ENCODE data around the gene ACOX1. TPM values are rescaled to one million over a fixed set of nuclear protein-coding genes. Genes with fewer than 3 reads are reported as not detected.

ACOX1 gene
- total RNA-seq, 2 experiments from 2014 or later = 30.3 to 32.2 TPM

- Mint-ChIP-seq H3K27ac (no peak overlapping the region), H3K27me3 (ENCODE audit: low read depth) (no peaks in the 10 kb centered on the region), H3K4me3 (no peak overlapping the region), H3K36me3 (ENCODE audit: low read depth) (no peaks in the 10 kb centered on the region), H3K9me3 (ENCODE audit: insufficient read depth) (no peaks in the 10 kb centered on the region), H3K4me1 (ENCODE audit: low read depth) (peaks cover 8% of the 10 kb centered on the region)
- ChIA-PET POLR2A (interaction anchor here (2.3 kb wide), 1 partner anchor 12 kb away, joined by 15 read pairs; no protein-coding TSS in a partner anchor), CTCF (interaction anchor here (1.0 to 1.1 kb wide), 2 partner anchors 13 to 36 kb away, joined by 3 read pairs; no protein-coding TSS in a partner anchor)
- ATAC-seq (no peak), DNase-seq (no peak)
Measured at GRCh38 chr17:76017481-76018339, 38.7 kb upstream of the ACOX1 start.

GRCh38 chr17:76014925-76015261 is 35.9 kb upstream of the ACOX1 start:
- Mint-ChIP-seq H3K4me1 (ENCODE audit: low read depth) (peaks cover 8% of the 10 kb centered on the region), H3K27me3 (ENCODE audit: low read depth) (no peaks in the 10 kb centered on the region), H3K9me3 (ENCODE audit: insufficient read depth) (no peaks in the 10 kb centered on the region), H3K36me3 (ENCODE audit: low read depth) (no peaks in the 10 kb centered on the region), H3K27ac (no peak overlapping the region), H3K4me3 (no peak overlapping the region)
- ATAC-seq (no peak), DNase-seq (no peak)
- POLR2A ChIA-PET = interaction anchor here (0.7 to 1.4 kb wide), 2 partner anchors 15 to 65 kb away, joined by 3 to 8 read pairs; no protein-coding TSS in a partner anchor
- CTCF ChIA-PET = interaction anchor here (0.6 to 5.6 kb wide), 52 partner anchors 9 to 487 kb away, joined by 3 to 122 read pairs (median 7); partner anchors contain the start of genes ACOX1, CDK3, EXOC7 and GALR2

- H3K4me3 Mint-ChIP-seq = no peak overlapping the region
- ATAC-seq (peak; percentile 99), DNase-seq (peak; percentile 84)
- peaks cover 8% of the 10 kb centered on the region for H3K4me1 Mint-ChIP-seq (ENCODE audit: low read depth)
- no peaks in the 10 kb centered on the region for H3K27me3 Mint-ChIP-seq (ENCODE audit: low read depth)
- CTCF ChIA-PET = interaction anchor here (0.6 to 5.6 kb wide), 62 partner anchors 9 to 610 kb away, joined by 3 to 122 read pairs (median 6); partner anchors contain the start of genes ACOX1, CDK3, EXOC7 and GALR2
- POLR2A ChIA-PET = interaction anchor here (0.7 to 1.4 kb wide), 5 partner anchors 15 to 265 kb away, joined by 3 to 8 read pairs (median 3); partner anchors contain the start of gene EXOC7
- H3K27ac Mint-ChIP-seq = no peak overlapping the region
- no peaks in the 10 kb centered on the region for H3K36me3 Mint-ChIP-seq (ENCODE audit: low read depth)
- no peaks in the 10 kb centered on the region for H3K9me3 Mint-ChIP-seq (ENCODE audit: insufficient read depth)
Measured at GRCh38 chr17:76014100-76014924, 35.3 kb upstream of the ACOX1 start.

- Mint-ChIP-seq H3K4me3 (no peak overlapping the region), H3K36me3 (ENCODE audit: low read depth) (no peaks in the 10 kb centered on the region), H3K27me3 (ENCODE audit: low read depth) (no peaks in the 10 kb centered on the region), H3K4me1 (ENCODE audit: low read depth) (peaks cover 8% of the 10 kb centered on the region), H3K9me3 (ENCODE audit: insufficient read depth) (no peaks in the 10 kb centered on the region), H3K27ac (no peak overlapping the region)
- DNase-seq (no peak), ATAC-seq (no peak)
- CTCF ChIA-PET = interaction anchor here (1.0 to 5.6 kb wide), 52 partner anchors 10 to 385 kb away, joined by 3 to 122 read pairs (median 6); partner anchors contain the start of genes ACOX1, CDK3, EXOC7 and GALR2
- POLR2A ChIA-PET = interaction anchor here (0.6 to 1.4 kb wide), 3 partner anchors 16 to 719 kb away, joined by 3 to 8 read pairs (median 3); no protein-coding TSS in a partner anchor
Measured at GRCh38 chr17:76013377-76013932, 34.5 kb upstream of the ACOX1 start.

GRCh38 chr17:76011951-76012350 is 33.0 kb upstream of the ACOX1 start:
- Mint-ChIP-seq H3K27me3 (ENCODE audit: low read depth) (no peaks in the 10 kb centered on the region), H3K4me3 (no peak overlapping the region), H3K36me3 (ENCODE audit: low read depth) (no peaks in the 10 kb centered on the region), H3K27ac (no peak overlapping the region), H3K9me3 (ENCODE audit: insufficient read depth) (no peaks in the 10 kb centered on the region), H3K4me1 (ENCODE audit: low read depth) (peaks cover 8% of the 10 kb centered on the region)
- DNase-seq = no peak
- no peak for ATAC-seq
- CTCF ChIA-PET = interaction anchor here (0.8 to 5.6 kb wide), 5 partner anchors 8 to 267 kb away, joined by 3 to 122 read pairs (median 5); partner anchors contain the start of gene CDK3
- POLR2A ChIA-PET = no interaction called here

- peaks cover 15% of the 10 kb centered on the region for H3K4me1 Mint-ChIP-seq (ENCODE audit: low read depth)
- peaks cover 3% of the 10 kb centered on the region for H3K36me3 Mint-ChIP-seq (ENCODE audit: low read depth)
- ChIA-PET POLR2A (interaction anchor here (0.5 kb wide), 1 partner anchor 20 kb away, joined by 3 read pairs; no protein-coding TSS in a partner anchor), CTCF (interaction anchor here (0.6 to 5.6 kb wide), 6 partner anchors 9 to 388 kb away, joined by 3 to 122 read pairs (median 4); partner anchors contain the start of genes CDK3 and MRPL38)
- H3K27me3 Mint-ChIP-seq (ENCODE audit: low read depth) = no peaks in the 10 kb centered on the region
- H3K27ac Mint-ChIP-seq = no peak overlapping the region
- H3K9me3 Mint-ChIP-seq (ENCODE audit: insufficient read depth) = no peaks in the 10 kb centered on the region
- no peak for ATAC-seq
- no peak for DNase-seq
- no peak overlapping the region for H3K4me3 Mint-ChIP-seq
Measured at GRCh38 chr17:76009969-76010661, 31.1 kb upstream of the ACOX1 start.

- Mint-ChIP-seq H3K4me3 (no peak overlapping the region), H3K27me3 (ENCODE audit: low read depth) (no peaks in the 10 kb centered on the region), H3K9me3 (ENCODE audit: insufficient read depth) (no peaks in the 10 kb centered on the region), H3K4me1 (ENCODE audit: low read depth) (peaks cover 15% of the 10 kb centered on the region), H3K36me3 (ENCODE audit: low read depth) (peaks cover 3% of the 10 kb centered on the region), H3K27ac (no peak overlapping the region)
- DNase-seq (no peak), ATAC-seq (no peak)
- ChIA-PET CTCF (interaction anchor here (1.2 to 1.9 kb wide), 2 partner anchors 9 to 10 kb away, joined by 6 read pairs; partner anchors contain the start of gene CDK3), POLR2A (no interaction called here)
Measured at GRCh38 chr17:76009447-76009846, 30.5 kb upstream of the ACOX1 start.

GRCh38 chr17:76008630-76009425 is 29.9 kb upstream of the ACOX1 start:
- Mint-ChIP-seq H3K27ac (no peak overlapping the region), H3K4me1 (ENCODE audit: low read depth) (peaks cover 9% of the 10 kb centered on the region), H3K36me3 (ENCODE audit: low read depth) (peaks cover 3% of the 10 kb centered on the region), H3K27me3 (ENCODE audit: low read depth) (no peaks in the 10 kb centered on the region), H3K9me3 (ENCODE audit: insufficient read depth) (no peaks in the 10 kb centered on the region), H3K4me3 (no peak overlapping the region)
- no peak for ATAC-seq
- CTCF ChIA-PET = interaction anchor here (1.0 to 2.2 kb wide), 7 partner anchors 9 to 538 kb away, joined by 3 to 8 read pairs (median 5); partner anchors contain the start of genes CDK3, MRPL38 and TRIM47
- no peak for DNase-seq
- POLR2A ChIA-PET = no interaction called here

- no peaks in the 10 kb centered on the region for H3K9me3 Mint-ChIP-seq (ENCODE audit: insufficient read depth)
- POLR2A ChIA-PET = interaction anchor here (0.6 kb wide), 1 partner anchor 102 kb away, joined by 3 read pairs; no protein-coding TSS in a partner anchor
- H3K27me3 Mint-ChIP-seq (ENCODE audit: low read depth) = no peaks in the 10 kb centered on the region
- CTCF ChIA-PET = interaction anchor here (1.0 to 2.2 kb wide), 6 partner anchors 8 to 538 kb away, joined by 3 to 8 read pairs (median 5); partner anchors contain the start of genes CDK3, MRPL38 and TRIM47
- peaks cover 3% of the 10 kb centered on the region for H3K36me3 Mint-ChIP-seq (ENCODE audit: low read depth)
- ATAC-seq (no peak), DNase-seq (no peak)
- H3K4me1 Mint-ChIP-seq (ENCODE audit: low read depth) = peaks cover 8% of the 10 kb centered on the region
- no peak overlapping the region for H3K4me3 Mint-ChIP-seq
- H3K27ac Mint-ChIP-seq = no peak overlapping the region
Measured at GRCh38 chr17:76008208-76008607, 29.2 kb upstream of the ACOX1 start.

- Mint-ChIP-seq H3K4me3 (no peak overlapping the region), H3K27me3 (ENCODE audit: low read depth) (no peaks in the 10 kb centered on the region), H3K4me1 (ENCODE audit: low read depth) (peaks cover 8% of the 10 kb centered on the region), H3K36me3 (ENCODE audit: low read depth) (peaks cover 3% of the 10 kb centered on the region), H3K27ac (no peak overlapping the region), H3K9me3 (ENCODE audit: insufficient read depth) (no peaks in the 10 kb centered on the region)
- DNase-seq (no peak), ATAC-seq (no peak)
- ChIA-PET CTCF (interaction anchor here (1.0 to 2.2 kb wide), 6 partner anchors 8 to 539 kb away, joined by 3 to 8 read pairs (median 5); partner anchors contain the start of genes CDK3, MRPL38 and TRIM47), POLR2A (interaction anchor here (0.6 kb wide), 1 partner anchor 102 kb away, joined by 3 read pairs; no protein-coding TSS in a partner anchor)
Measured at GRCh38 chr17:76007850-76008165, 28.8 kb upstream of the ACOX1 start.
